22Rv1 (cell line): ENCODE measurements around the gene APOBEC3A.

Experiments
- H3K27ac ChIP-seq: fragments of 450-650 bp; 2 replicates; pipeline ENCODE4 v1.5.1; 2017
- CTCF ChIP-seq: fragments of 450-650 bp; IDR thresholded peaks from 2 replicates; pipeline ENCODE4 v1.5.1; 2017; ENCODE audit warnings: mild to moderate bottlenecking
- ZFX ChIP-seq: fragments of 450-650 bp; IDR thresholded peaks from 2 replicates; pipeline ENCODE4 v1.6.1; 2017; ENCODE audit warnings: antibody characterized with exemption, borderline replicate concordance

The APOBEC3A gene

GRCh38 chr22:38966942-38967341 lies 9.5 kb downstream of the APOBEC3A start:
- no peak overlapping the region for H3K27ac ChIP-seq
- TF ChIP-seq ZFX (no peak), CTCF (no peak)

- H3K27ac ChIP-seq, result no peak overlapping the region
- TF ChIP-seq CTCF, result no peak
Observed at GRCh38 chr22:38967451-38968450, 10.3 kb downstream of the APOBEC3A start.

GRCh38 chr22:38968801-38969200 lies 11.4 kb downstream of the APOBEC3A start:
- no peak overlapping the region for H3K27ac ChIP-seq
- TF ChIP-seq CTCF, result no peak
- no peak for TF ChIP-seq ZFX

GRCh38 chr22:38970551-38970950 lies 13.1 kb downstream of the APOBEC3A start:
- no peak overlapping the region for H3K27ac ChIP-seq
- TF ChIP-seq ZFX (no peak), CTCF (no peak)

GRCh38 chr22:38971202-38971601 lies 13.8 kb downstream of the APOBEC3A start:
- H3K27ac ChIP-seq, result no peak overlapping the region
- TF ChIP-seq CTCF, result no peak
- no peak for TF ChIP-seq ZFX

GRCh38 chr22:38971791-38972190 lies 14.4 kb downstream of the APOBEC3A start:
- TF ChIP-seq CTCF, result no peak
- TF ChIP-seq ZFX, result no peak

GRCh38 chr22:38972558-38972957 lies 15.1 kb downstream of the APOBEC3A start:
- TF ChIP-seq CTCF (no peak), ZFX (no peak)
- H3K27ac ChIP-seq, result no peak overlapping the region

More at GRCh38 chr22:38971791-38972190, 14.4 kb downstream of the APOBEC3A start:
- H3K27ac ChIP-seq, result no peak overlapping the region
